ENCODE data around the gene ROM1. TPM values are rescaled to one million over a fixed set of nuclear protein-coding genes. Genes with fewer than 3 reads are reported as not detected.
A peak's percentile ranks its signal among the peaks of the same experiment; 100 is the strongest.

ROM1 gene
- total RNA-seq, 4 donors from 2014 or later = 0.80 to 4.9 (median 2.3) TPM

DNA sequence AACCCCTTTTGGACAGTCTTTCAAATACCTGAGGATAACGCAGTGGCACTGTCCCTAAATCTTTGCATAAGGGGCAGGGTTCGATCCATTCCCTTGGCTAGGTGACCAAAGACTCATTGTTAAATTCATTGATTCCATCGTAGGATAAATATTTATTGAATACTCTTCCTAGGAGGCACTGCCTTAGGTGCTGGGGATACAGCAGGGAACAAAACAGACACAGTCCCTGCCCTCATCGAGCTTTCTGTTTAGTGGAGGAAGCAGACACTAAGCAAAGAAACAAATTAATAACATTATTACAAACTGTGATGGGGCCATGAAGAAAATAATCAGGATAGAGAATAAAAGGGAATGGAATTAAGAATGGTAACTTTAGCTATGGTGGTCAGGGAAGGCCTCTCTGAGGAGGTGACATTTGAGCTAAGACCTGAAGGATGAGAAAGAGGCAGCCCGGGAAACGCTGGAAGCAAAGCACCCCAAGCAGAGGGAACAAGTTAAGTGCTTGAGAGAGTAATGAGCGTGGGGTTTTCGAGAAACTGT lies 8.0 kb downstream of the ROM1 start:
- H3K4me1 ChIP-seq = peaks cover 35% of the 10 kb centered on the region
- H3K9me3 ChIP-seq = no peaks in the 10 kb centered on the region
- peak overlapping the region; percentile 64 for H3K4me3 ChIP-seq
- peak overlapping the region; percentile 85 for H3K27ac ChIP-seq
- WGBS = 24% methylated on average over 8 of the region's 8 CpGs
- TF ChIP-seq POLR2A (IDR thresholded peaks at IDR 0.05) = no peak
- TF ChIP-seq EP300 (IDR thresholded peaks at IDR 0.05) = no peak
- no peak for DNase-seq (ENCODE audit: low spot score in 2 of 2)
- H3K27me3 ChIP-seq = no peaks in the 10 kb centered on the region
- peaks cover 28% of the 10 kb centered on the region for H3K36me3 ChIP-seq

DNA sequence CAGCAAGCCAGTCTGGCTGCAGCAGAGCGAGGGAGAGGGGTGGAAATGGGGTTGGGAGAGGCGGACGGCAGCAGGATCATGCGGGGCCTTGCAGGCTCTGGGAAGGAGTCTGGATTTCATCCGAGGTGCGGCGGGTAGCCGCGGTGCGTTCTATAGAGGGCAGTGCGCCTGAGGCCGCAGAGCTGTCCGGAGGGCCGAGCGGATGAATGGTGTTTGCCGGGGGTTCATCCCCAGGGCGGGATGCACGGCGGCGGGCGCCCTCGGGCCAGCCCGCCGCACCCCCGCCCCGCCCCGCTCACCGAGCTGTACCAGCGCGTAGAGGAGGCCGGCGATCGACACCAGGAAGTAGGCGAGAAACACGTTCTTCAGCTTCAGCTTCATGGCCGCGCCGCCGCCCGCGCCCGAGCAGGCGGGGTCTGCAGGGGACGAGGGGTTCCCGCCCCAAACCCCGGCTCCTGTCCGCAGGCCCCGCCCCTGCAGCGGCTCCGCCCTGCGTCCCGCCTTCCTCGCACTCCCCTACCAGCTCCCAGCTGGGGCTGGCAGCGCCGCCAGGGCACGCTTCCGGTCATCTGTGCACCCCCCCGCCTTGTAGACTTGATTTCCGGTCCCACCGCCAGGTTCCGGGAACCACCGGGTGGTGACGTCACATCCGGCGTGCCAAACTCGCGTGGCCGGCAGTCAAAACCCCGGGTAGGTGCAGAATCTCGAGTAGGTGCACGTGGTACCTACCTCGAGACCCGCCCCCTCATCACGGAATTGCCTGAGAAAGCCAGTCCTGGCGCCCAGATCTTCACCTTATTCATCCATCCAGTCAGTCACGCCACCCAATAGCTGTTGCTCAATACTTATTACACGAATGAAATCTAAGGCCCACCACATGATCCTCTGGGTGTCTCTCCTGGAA lies 8.8 kb downstream of the ROM1 start, which contains the start of gene B3GAT3:
Gene B3GAT3, minus strand, starts transcription at position 420 of the 904 bp plus-strand sequence. Its CDS starts 39 bp downstream, at position 381.
- H3K9me3 ChIP-seq = no peaks in the 10 kb centered on the region
- WGBS = 2% methylated on average over 28 of the region's 77 CpGs
- H3K4me3 ChIP-seq = peak within 1 kb of the TSS; percentile 64
- peaks cover 35% of the 10 kb centered on the region for H3K4me1 ChIP-seq
- no peaks in the 10 kb centered on the region for H3K27me3 ChIP-seq
- peaks cover 29% of the 10 kb centered on the region for H3K36me3 ChIP-seq
- peak; percentile 99 for DNase-seq (ENCODE audit: low spot score in 2 of 2)
- peak within 1 kb of the TSS; percentile 85 for H3K27ac ChIP-seq
- TF ChIP-seq POLR2A (IDR thresholded peaks at IDR 0.05) (peak in 1 of 2 donors; percentile 11), POLR2AphosphoS5 (IDR thresholded peaks at IDR 0.05) (peak; percentile 53 to 98 (median 79)), EP300 (IDR thresholded peaks at IDR 0.05) (no peak)
- TF ChIP-seq, protein P1, sequence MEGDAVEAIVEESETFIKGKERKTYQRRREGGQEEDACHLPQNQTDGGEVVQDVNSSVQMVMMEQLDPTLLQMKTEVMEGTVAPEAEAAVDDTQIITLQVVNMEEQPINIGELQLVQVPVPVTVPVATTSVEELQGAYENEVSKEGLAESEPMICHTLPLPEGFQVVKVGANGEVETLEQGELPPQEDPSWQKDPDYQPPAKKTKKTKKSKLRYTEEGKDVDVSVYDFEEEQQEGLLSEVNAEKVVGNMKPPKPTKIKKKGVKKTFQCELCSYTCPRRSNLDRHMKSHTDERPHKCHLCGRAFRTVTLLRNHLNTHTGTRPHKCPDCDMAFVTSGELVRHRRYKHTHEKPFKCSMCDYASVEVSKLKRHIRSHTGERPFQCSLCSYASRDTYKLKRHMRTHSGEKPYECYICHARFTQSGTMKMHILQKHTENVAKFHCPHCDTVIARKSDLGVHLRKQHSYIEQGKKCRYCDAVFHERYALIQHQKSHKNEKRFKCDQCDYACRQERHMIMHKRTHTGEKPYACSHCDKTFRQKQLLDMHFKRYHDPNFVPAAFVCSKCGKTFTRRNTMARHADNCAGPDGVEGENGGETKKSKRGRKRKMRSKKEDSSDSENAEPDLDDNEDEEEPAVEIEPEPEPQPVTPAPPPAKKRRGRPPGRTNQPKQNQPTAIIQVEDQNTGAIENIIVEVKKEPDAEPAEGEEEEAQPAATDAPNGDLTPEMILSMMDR (IDR thresholded peaks at IDR 0.05) = no peak

DNA sequence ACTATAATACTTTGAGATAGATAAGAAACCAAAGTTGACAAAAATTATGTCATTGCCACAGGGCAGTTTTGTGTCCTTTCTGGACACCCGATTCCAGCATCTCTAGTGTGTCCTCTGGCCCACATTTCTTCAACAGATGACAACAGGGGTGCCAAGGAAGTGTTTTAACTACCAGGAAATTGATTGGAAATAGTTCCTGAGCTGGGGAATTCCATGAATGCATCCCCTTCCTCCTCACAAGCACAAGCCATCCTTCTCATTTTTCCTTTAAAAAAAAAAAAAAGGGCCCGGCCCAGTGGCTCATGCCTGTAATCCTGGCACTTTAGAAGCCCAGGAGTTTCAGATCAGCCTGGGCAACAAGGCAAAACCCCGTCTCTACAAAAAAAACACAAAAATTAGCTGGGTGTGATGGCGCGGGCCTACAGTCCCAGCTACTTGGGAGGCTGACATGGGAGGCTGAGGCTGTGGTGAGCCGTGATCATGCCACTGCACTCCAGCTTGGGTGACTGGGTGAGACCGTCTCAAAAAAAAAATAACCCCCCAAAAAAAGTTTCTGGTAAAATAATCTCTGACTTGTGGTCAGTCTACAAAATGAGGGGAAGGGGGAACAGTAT lies 9.5 kb downstream of the ROM1 start:
- Histone ChIP-seq H3K4me1 (peaks cover 35% of the 10 kb centered on the region), H3K9me3 (no peaks in the 10 kb centered on the region), H3K36me3 (peaks cover 31% of the 10 kb centered on the region), H3K27ac (peak overlapping the region; percentile 85), H3K4me3 (peak overlapping the region; percentile 64), H3K27me3 (no peaks in the 10 kb centered on the region)
- TF ChIP-seq EP300 (IDR thresholded peaks at IDR 0.05) = no peak
- TF ChIP-seq POLR2A (IDR thresholded peaks at IDR 0.05) = no peak
- TF ChIP-seq, protein P1 (IDR thresholded peaks at IDR 0.05) = no peak
- TF ChIP-seq POLR2AphosphoS5 (IDR thresholded peaks at IDR 0.05) = no peak
- 85% methylated on average over 7 of the region's 7 CpGs for WGBS
- DNase-seq (ENCODE audit: low spot score in 2 of 2) = no peak

DNA sequence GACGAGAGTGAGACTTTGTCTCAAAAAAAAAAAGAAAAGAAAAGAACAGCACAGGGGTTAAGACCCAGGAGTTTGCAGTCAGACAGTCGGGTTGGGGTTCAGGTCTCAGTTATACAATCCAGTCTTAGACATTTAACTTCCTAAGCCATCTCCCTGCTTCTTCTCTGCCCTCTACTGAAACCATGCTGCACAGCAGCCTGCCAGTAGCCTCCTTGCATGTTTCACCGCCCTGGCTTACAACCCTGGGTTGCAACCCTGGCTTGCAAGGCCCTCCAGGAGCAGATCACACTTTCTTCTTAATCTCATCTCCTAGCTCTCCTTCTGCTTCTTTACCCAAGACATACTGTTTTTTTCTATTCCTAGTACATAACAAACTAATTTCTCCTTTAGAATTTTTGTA lies 14.7 kb downstream of the ROM1 start:
- no peaks in the 10 kb centered on the region for H3K9me3 ChIP-seq
- H3K27me3 ChIP-seq = no peaks in the 10 kb centered on the region
- 85% methylated on average over 3 of the region's 3 CpGs for WGBS
- H3K4me3 ChIP-seq = no peak overlapping the region
- no peak overlapping the region for H3K27ac ChIP-seq
- no peak for TF ChIP-seq POLR2AphosphoS5 (IDR thresholded peaks at IDR 0.05)
- no peak for TF ChIP-seq EP300 (IDR thresholded peaks at IDR 0.05)
- TF ChIP-seq, protein P1 (IDR thresholded peaks at IDR 0.05) = no peak
- no peak for TF ChIP-seq POLR2A (IDR thresholded peaks at IDR 0.05)
- H3K36me3 ChIP-seq = peaks cover 82% of the 10 kb centered on the region
- peaks cover under 1% of the 10 kb centered on the region for H3K4me1 ChIP-seq
- DNase-seq (ENCODE audit: low spot score in 2 of 2) = no peak

DNA sequence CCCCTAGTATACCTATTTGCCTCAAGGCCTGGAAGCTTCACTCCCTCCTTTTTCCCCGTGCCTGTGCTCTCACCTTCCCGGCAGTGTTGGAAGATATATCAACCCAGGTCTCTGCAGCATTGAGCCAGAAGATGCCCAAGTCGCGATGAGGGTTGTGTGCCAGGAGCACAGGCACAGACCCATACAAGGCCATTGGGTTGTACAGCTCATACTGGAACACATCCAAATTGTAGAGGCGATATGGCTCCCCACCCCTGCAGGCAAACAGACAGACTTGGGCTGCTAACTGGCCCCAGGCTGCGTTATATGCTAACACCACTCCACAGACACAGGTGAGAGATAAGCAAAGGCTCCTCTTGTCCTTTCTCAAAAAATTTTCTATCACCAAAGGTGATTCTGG lies 19.4 kb downstream of the ROM1 start:
- DNase-seq (ENCODE audit: low spot score in 2 of 2) = no peak
- no peaks in the 10 kb centered on the region for H3K4me1 ChIP-seq
- H3K4me3 ChIP-seq = no peak overlapping the region
- 88% methylated on average over 6 of the region's 6 CpGs for WGBS
- H3K9me3 ChIP-seq = no peaks in the 10 kb centered on the region
- H3K36me3 ChIP-seq = peaks cover 95% of the 10 kb centered on the region
- TF ChIP-seq, protein P1 (IDR thresholded peaks at IDR 0.05) = no peak
- TF ChIP-seq EP300 (IDR thresholded peaks at IDR 0.05) = no peak
- no peak for TF ChIP-seq POLR2A (IDR thresholded peaks at IDR 0.05)
- TF ChIP-seq POLR2AphosphoS5 (IDR thresholded peaks at IDR 0.05) = no peak
- H3K27ac ChIP-seq = no peak overlapping the region
- H3K27me3 ChIP-seq = no peaks in the 10 kb centered on the region

Measured in suprapubic skin (tissue), 4 donors.